ENCODE data around the gene STRADB.

- TF ChIP-seq CTCF (IDR thresholded peaks at IDR 0.05; ENCODE audit: insufficient read depth, low read length, poor library complexity, severe bottlenecking) (no peak), EZH2phosphoT487 (conservative IDR thresholded peaks at IDR 0.05; ENCODE audit: low read length) (no peak)
Observed at GRCh38 chr2:201447086-201447485, 4.5 kb upstream of the STRADB start.

Data from SU-DHL-6 (cell line).